Esophagus squamous epithelium (tissue), 4 donors: ENCODE results near the gene NOSIP.

Experiments used
- CTCF ChIP-seq, 6 experiments: fragments of 450-650 bp in 4 of 6; fragments of 200-600 bp in 2 of 6; sonication (generic) in 2 of 6; IDR thresholded peaks; one replicate each; pipeline ENCODE4 v1.5.1; 2016 to 2019; ENCODE audit warnings: antibody characterized with exemption in 6 of 6, mild to moderate bottlenecking in 4 of 6, moderate library complexity in 4 of 6
- POLR2A ChIP-seq, 4 donors: fragments of 450-650 bp; IDR thresholded peaks; one replicate each; pipeline ENCODE4 v1.6.1; 2017; ENCODE audit warnings: antibody characterized with exemption in 4 of 4, mild to moderate bottlenecking in 4 of 4, moderate library complexity in 3 of 4

DNA sequence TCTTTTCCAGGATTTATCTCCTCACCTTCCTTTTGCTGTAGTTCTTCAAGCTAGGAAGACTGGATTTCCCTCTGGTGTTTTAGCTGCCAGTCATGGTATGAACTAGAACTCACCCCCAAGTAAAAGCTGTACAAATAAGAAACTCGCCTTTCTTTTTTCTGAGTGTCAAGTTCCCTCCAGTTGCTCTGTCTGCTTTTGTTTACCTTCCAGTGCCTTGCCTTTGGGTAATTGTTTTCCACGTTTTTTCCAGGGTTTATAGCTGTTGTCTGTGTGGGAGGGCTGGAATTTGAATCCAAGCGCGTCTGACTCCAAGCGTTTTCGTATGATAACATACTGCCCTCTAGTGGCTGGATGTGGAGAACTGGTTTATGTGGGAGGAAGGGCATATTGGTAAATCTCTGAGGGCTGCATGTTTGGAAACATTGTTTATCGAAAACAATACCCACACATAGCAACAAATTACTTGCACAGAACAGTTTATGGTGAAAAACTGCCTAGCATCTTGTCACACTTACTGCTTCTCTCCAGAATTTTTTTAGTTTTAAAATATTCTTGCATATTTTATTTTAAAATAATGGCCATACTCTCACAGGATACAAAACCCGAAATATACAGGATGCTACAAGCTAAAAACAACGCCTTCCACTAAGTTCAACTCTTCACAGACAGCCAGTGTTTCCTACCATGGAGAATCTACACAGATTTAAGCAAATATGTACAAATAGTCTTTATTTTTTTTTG is 33.4 kb downstream of the NOSIP start:
- TF ChIP-seq CTCF (IDR thresholded peaks at IDR 0.05) (peak; percentile 80 to 91 (median 90)), POLR2A (IDR thresholded peaks at IDR 0.05) (no peak)
